HFF-Myc (cell line): Measurements from ENCODE around the gene KRT76.

ENCODE experiments used
- DNase-seq: peaks from one replicate; pipeline ENCODE4 v3.0.0-alpha.2; 2011; ENCODE audit warnings: low read depth; ENCODE audit errors: extremely low read depth
- H3K4me3 ChIP-seq: replicated peaks from 2 replicates; pipeline ENCODE4 v1.5.1; 2011; ENCODE audit warnings: low read depth, mild to moderate bottlenecking, control low read depth, low read length
- TF ChIP-seq, protein P1 (sequence below): IDR thresholded peaks from 2 replicates; pipeline ENCODE4 v1.5.1; 2012; ENCODE audit warnings: mild to moderate bottlenecking, low read depth, low read length, control low read depth; ENCODE audit errors: missing control alignments

The KRT76 gene

DNA sequence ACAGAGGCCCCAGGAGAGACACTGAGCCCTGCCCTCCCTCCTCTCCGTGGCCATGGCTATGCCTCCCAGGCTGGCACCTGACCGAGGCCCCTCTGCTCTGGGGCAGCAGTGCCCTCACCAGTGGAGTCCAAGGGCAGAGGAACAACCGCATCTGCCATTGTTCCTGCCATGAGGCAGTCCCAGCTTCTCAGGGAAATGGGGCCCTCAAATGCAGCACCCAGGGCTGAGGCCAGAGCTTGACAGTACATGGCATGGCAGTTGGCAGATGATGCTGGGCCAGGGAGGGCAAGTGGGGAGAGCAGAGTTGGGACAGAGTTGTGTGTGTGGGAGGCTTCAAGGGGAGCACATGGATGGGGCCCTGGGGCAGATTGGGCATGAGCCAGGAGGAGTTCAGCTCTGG, 52.8 kb downstream of the KRT76 start:
- H3K4me3 ChIP-seq = no peak overlapping the region
- no peak for DNase-seq
- TF ChIP-seq, protein P1, sequence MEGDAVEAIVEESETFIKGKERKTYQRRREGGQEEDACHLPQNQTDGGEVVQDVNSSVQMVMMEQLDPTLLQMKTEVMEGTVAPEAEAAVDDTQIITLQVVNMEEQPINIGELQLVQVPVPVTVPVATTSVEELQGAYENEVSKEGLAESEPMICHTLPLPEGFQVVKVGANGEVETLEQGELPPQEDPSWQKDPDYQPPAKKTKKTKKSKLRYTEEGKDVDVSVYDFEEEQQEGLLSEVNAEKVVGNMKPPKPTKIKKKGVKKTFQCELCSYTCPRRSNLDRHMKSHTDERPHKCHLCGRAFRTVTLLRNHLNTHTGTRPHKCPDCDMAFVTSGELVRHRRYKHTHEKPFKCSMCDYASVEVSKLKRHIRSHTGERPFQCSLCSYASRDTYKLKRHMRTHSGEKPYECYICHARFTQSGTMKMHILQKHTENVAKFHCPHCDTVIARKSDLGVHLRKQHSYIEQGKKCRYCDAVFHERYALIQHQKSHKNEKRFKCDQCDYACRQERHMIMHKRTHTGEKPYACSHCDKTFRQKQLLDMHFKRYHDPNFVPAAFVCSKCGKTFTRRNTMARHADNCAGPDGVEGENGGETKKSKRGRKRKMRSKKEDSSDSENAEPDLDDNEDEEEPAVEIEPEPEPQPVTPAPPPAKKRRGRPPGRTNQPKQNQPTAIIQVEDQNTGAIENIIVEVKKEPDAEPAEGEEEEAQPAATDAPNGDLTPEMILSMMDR = no peak

DNA sequence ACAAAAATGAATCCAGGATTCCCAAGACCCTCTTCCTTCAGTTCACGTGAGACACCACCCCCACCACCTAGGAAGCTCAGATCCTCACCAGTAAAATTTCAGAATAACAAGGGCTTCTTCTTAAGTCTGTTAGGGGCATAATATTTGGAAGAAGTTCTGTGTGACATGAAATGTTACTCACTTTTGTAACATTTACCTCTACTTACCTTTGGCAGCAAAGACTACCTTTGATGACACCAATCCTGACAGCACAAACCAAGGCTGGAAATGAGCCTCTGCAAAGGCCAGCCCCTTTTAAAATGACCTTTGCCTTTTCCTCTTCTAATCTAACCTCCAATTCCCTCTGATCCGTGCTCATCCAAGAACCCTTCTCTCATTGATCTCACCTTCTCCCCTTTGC, 54.5 kb downstream of the KRT76 start:
- no peak overlapping the region for H3K4me3 ChIP-seq
- no peak for DNase-seq

DNA sequence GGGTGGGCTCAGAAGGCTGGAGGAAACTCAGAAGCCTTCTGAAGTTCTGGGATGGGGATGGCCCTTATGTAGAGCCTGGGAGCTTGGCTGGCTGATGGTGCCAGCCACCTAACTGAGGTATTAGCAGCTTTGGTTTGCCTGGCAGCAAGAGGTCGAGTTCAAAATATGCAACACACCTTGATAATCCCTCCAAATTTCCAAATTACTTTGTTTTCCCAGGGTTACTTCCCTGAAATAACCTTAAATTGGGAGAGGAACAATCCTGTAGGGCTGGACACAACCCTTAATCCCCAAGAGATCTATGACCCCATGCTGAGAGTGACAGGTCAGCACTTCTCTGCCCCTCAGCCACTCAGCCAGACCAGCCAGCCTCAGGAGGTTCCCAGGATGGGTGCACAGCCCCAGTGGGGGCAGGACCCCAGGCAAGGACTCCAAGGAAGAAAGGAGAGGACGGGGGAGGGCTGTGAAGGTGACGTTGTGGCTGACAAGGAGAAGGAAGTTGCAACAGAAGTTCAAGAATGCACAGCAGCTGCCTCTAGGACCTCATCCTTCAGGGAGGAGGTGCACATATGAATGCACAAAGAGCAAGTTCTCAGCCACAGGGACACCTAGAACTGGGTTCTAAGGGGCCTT, 55.2 kb downstream of the KRT76 start:
- H3K4me3 ChIP-seq = no peak overlapping the region
- TF ChIP-seq, protein P1 = no peak
- DNase-seq = no peak

More for the DNA sequence above, 54.5 kb downstream of the KRT76 start:
- TF ChIP-seq, protein P1 = no peak

DNA sequence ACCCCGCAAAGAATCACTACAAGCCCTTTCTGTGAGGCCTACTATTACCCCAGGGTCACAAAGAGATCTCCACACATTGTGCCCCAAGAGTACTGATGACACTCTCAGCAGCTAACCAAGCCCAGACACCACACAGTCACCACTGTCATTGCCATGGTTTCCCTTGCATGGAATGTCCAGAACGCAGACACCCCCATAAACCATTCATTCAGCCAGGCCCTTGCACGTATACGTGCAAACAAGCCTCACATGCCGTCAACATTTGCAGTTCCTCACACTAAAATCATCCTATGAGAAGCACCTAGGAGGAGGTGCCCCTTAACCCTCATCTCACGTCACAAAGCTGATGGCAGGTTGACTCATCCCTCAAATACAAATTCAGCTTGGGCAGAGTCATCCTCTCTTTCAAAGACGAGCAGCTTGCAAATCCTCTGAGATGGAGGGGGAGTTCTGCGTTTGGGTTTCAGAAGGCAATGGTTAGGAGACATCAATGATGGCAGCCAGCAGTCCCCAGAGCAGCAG, 56.7 kb downstream of the KRT76 start:
- no peak overlapping the region for H3K4me3 ChIP-seq
- TF ChIP-seq, protein P1 = no peak
- DNase-seq = no peak
